D721Med (cell line): Measurements from ENCODE around the gene FGF5.

Source experiments
- DNase-seq: peaks from one replicate; pipeline ENCODE4 v3.0.0; 2011; ENCODE audit warnings: low spot score; ENCODE audit not compliant: insufficient read length
- FAIRE-seq: peaks from 2 replicates; lab custom pipeline; 2011; peaks lifted over from hg19 to GRCh38; lab: Jason Lieb, UNC
- CTCF ChIP-seq: IDR thresholded peaks from 2 replicates; pipeline ENCODE4 v1.5.1; 2012; ENCODE audit warnings: mild to moderate bottlenecking, control low read depth; ENCODE audit not compliant: insufficient read depth; ENCODE audit errors: missing control alignments

Gene FGF5

DNA sequence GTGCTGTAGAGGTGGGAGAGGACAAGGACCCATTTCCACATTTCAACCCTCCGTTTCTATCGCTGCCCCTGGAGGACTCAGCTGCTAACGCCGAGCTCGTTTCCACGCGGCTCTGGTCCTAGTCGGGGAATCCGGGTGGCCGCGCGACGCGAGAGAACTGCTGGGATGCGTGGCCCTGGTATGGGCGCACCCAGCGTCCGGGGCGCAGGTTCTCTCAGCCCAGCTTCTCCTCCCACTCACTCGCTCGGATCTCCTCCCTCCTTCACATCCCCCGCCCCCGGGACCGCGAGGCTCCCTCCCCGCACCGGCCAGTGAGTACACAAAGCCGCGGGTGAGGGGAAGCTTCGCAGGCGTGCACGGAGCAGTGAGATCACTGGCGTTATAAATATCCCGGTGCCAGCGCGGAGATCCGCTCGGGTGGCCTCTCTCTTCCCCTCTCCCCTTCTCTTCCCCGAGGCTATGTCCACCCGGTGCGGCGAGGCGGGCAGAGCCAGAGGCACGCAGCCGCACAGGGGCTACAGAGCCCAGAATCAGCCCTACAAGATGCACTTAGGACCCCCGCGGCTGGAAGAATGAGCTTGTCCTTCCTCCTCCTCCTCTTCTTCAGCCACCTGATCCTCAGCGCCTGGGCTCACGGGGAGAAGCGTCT is at the start of gene FGF5:
Gene FGF5 (plus strand): TSS at position 412 of the 649 bp plus-strand sequence. CDS start 161 bp downstream, at position 573.
- DNase-seq (peak; percentile 36), FAIRE-seq (no peak)
- TF ChIP-seq CTCF, result no peak

- FAIRE-seq, result no peak
- no peak for DNase-seq
- no peak for TF ChIP-seq CTCF
These were observed 47.0 kb upstream of the FGF5 start for GRCh38 chr4:80219301-80220025.

GRCh38 chr4:80220711-80221110 is 45.8 kb upstream of the FGF5 start:
- no peak for FAIRE-seq
- DNase-seq, result no peak
- TF ChIP-seq CTCF, result no peak

DNA sequence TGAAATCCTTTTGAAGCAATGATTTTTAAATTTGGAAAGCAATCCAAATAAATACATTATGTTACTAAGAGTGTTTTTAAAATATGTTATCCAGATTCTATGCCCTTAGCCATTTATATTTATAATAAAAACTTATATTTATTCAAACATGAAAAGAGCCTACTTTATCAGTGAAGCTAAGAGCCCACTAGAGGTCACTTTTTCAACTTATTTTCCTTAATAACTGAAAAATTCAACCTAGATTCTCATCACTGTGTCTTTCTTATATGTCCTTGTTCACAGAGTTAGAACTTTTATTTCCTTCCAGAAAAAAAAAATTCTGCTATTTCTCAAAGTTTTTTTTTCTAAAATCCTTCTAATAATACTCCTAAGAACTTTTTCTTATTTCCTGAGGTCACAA is 45.3 kb upstream of the FGF5 start:
- FAIRE-seq (no peak), DNase-seq (no peak)
- TF ChIP-seq CTCF, result peak; percentile 36

GRCh38 chr4:80225595-80225994 is 40.9 kb upstream of the FGF5 start:
- no peak for TF ChIP-seq CTCF
- no peak for DNase-seq
- no peak for FAIRE-seq

DNA sequence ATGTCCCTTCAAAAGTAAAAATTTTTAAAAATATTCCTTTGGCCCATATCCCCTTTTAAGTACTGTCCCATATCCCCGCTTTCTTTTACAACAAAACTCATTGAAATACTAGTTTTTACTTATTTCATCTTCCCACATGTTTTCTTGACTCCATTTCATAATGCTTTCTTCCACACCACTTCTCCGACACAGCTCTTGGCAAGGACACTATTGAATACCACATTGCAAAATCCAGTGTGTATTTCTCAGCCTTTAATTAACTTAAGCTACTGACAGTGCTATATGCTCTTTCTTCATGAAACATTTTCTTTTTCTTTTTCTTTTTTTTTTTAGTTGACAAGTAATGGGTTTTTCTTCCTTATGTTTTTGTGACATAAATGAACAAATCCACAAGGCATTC is 40.4 kb upstream of the FGF5 start:
- DNase-seq (no peak), FAIRE-seq (no peak)
- no peak for TF ChIP-seq CTCF

GRCh38 chr4:80228460-80228859 is 38.0 kb upstream of the FGF5 start:
- FAIRE-seq, result no peak
- DNase-seq, result no peak
- TF ChIP-seq CTCF, result no peak
